Measurements from ENCODE around the gene TRIM14. TPM values are rescaled to one million over a fixed set of nuclear protein-coding genes. Genes with fewer than 3 reads are reported as not detected.

The TRIM14 gene
- total and polyA plus RNA-seq, 2 of the 4 experiments (the other 2 are of a cell fraction) = 3.0 to 8.5 TPM

- no peaks in the 10 kb centered on the region for H3K9me1 ChIP-seq (ENCODE audit: insufficient read depth, low read length)
- no peak overlapping the region for H2BK5ac ChIP-seq (ENCODE audit: low read depth, low read length, poor library complexity, severe bottlenecking)
- no peak overlapping the region for H3K56ac ChIP-seq (ENCODE audit: extremely low read depth, insufficient read depth, low read length)
- H3K4ac ChIP-seq (ENCODE audit: low read depth, low read length) = no peak overlapping the region
- H3K9ac ChIP-seq (ENCODE audit: low read depth, low read length) = no peak overlapping the region
- no peak overlapping the region for H4K5ac ChIP-seq (ENCODE audit: low read depth, low read length)
- ChIA-PET POLR2A (ENCODE audit: unreplicated experiment) (no interaction called here), CTCF (no interaction called here)
- no peaks in the 10 kb centered on the region for H3K9me3 ChIP-seq (ENCODE audit: control insufficient read depth, insufficient read depth, low read length)
- H4K91ac ChIP-seq (ENCODE audit: insufficient read depth, low read depth, low read length) = no peak overlapping the region
- BruUV-seq (replicated peaks) = no TSS peak
- H2AFZ ChIP-seq (replicated peaks; ENCODE audit: low read length, poor library complexity) = no peak overlapping the region
- no peak overlapping the region for H3K4me3 ChIP-seq (ENCODE audit: insufficient read depth, low read depth, low read length)
- dilution Hi-C loops (cut with HindIII; ENCODE audit: low sequenced_read_pairs, unreplicated experiment) (no loop called here), in situ Hi-C loops (cut with MboI; ENCODE audit: low sequenced_read_pairs) (no loop called here), intact Hi-C loops (cut with micrococcal nuclease) (no loop called here)
- H2BK120ac ChIP-seq (ENCODE audit: low read depth, low read length) = no peak overlapping the region
- ATAC-seq (ENCODE audit: low read depth) = no peak
- no peak overlapping the region for H3K4me2 ChIP-seq (ENCODE audit: low read depth, low read length)
- H4K20me1 ChIP-seq (ENCODE audit: insufficient read depth, low read length) = no peaks in the 10 kb centered on the region
- no peak overlapping the region for H3K23ac ChIP-seq (ENCODE audit: low read depth, low read length)
- no peak overlapping the region for H2AK5ac ChIP-seq (ENCODE audit: low read depth, low read length)
- no peaks in the 10 kb centered on the region for H3K79me1 ChIP-seq (ENCODE audit: low read depth in 1 of 2, low read length in 2 of 2)
- H2BK15ac ChIP-seq (ENCODE audit: low read depth, low read length) = no peak overlapping the region
- DNase-seq = no peak
- no peak overlapping the region for H3K27ac ChIP-seq (ENCODE audit: insufficient read depth, low read length)
- H2BK20ac ChIP-seq (ENCODE audit: low read depth, low read length) = no peak overlapping the region
- H3K14ac ChIP-seq (replicated peaks; ENCODE audit: low read depth, low read length) = no peak overlapping the region
- H3K36me3 ChIP-seq (ENCODE audit: control insufficient read depth, insufficient read depth, low read length) = no peaks in the 10 kb centered on the region
- TF ChIP-seq POLR2A (IDR thresholded peaks at IDR 0.05; ENCODE audit: low read depth, low read length) (no peak), CEBPB (IDR thresholded peaks at IDR 0.05; ENCODE audit: low read depth, low read length) (no peak), CTCF (conservative IDR thresholded peaks at IDR 0.05; ENCODE audit: low read depth, low read length) (no peak), NFE2L2 (IDR thresholded peaks at IDR 0.05; ENCODE audit: low read depth, low read length) (no peak), MAFK (IDR thresholded peaks at IDR 0.05; ENCODE audit: low read depth, low read length) (no peak), RFX5 (IDR thresholded peaks at IDR 0.05; ENCODE audit: low read depth, low read length) (no peak), MAZ (IDR thresholded peaks at IDR 0.05; ENCODE audit: borderline replicate concordance, low read depth, low read length) (no peak), MXI1 (IDR thresholded peaks at IDR 0.05; ENCODE audit: borderline replicate concordance, low read depth, low read length) (no peak), SMC3 (IDR thresholded peaks at IDR 0.05; ENCODE audit: low read depth, low read length) (no peak), FOS (IDR thresholded peaks at IDR 0.05; ENCODE audit: low read depth, low read length) (no peak), ELK1 (IDR thresholded peaks at IDR 0.05; ENCODE audit: borderline replicate concordance, low read depth, low read length) (no peak), BHLHE40 (IDR thresholded peaks at IDR 0.05; ENCODE audit: low read depth, low read length) (no peak), CHD1 (IDR thresholded peaks at IDR 0.05; ENCODE audit: low read depth, low read length) (no peak), RCOR1 (IDR thresholded peaks at IDR 0.05; ENCODE audit: insufficient replicate concordance, low read length) (no peak), RAD21 (IDR thresholded peaks at IDR 0.05; ENCODE audit: low read length) (no peak)
- TF ChIP-seq, protein P1, sequence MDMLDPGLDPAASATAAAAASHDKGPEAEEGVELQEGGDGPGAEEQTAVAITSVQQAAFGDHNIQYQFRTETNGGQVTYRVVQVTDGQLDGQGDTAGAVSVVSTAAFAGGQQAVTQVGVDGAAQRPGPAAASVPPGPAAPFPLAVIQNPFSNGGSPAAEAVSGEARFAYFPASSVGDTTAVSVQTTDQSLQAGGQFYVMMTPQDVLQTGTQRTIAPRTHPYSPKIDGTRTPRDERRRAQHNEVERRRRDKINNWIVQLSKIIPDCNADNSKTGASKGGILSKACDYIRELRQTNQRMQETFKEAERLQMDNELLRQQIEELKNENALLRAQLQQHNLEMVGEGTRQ (IDR thresholded peaks at IDR 0.05; ENCODE audit: low read depth, low read length) = no peak
- no peak overlapping the region for H3K18ac ChIP-seq (ENCODE audit: low read depth, low read length)
- H4K8ac ChIP-seq (ENCODE audit: low read depth in 2 of 2, low read length in 2 of 2) = no peak overlapping the region
- no peaks in the 10 kb centered on the region for H3K4me1 ChIP-seq (ENCODE audit: control insufficient read depth, insufficient read depth, low read length)
- H3K27me3 ChIP-seq (ENCODE audit: control insufficient read depth, insufficient read depth, low read length) = peaks cover 8% of the 10 kb centered on the region; the same call in 1 of the 2 replicates
- H2AK9ac ChIP-seq (replicated peaks; ENCODE audit: low read depth, low read length, poor library complexity) = no peak overlapping the region
- WGBS, 2 experiments (ENCODE audit: extremely low coverage in 2 of 2, insufficient read length in 1 of 2) = 11% methylated on average over 3 of the region's 6 CpGs; no CpG with 5 or more reads in 1 of the 2 experiments
Measured at GRCh38 chr9:98159790-98160189, 40.8 kb upstream of the TRIM14 start.

All from IMR-90 (cell line).